Stimulated activated CD8-positive, alpha-beta memory T cell treated with anti-CD3 and anti-CD28 coated beads, Interleukin-12 subunit alpha, Interleukin-12 subunit beta, amount 100 ng/mL, for 4 hours (primary cell): ENCODE measurements around the gene ITFG1.
"Not testable (repeated sequence)": the region's sequence is repeated elsewhere in the genome, so short reads cannot be mapped to it uniquely, and the experiment has no call there.

Experiments
- DNase-seq: peaks from one replicate; pipeline ENCODE4 v3.0.0-alpha.2; 2020; ENCODE audit warnings: low read depth

ITFG1 gene

DNA sequence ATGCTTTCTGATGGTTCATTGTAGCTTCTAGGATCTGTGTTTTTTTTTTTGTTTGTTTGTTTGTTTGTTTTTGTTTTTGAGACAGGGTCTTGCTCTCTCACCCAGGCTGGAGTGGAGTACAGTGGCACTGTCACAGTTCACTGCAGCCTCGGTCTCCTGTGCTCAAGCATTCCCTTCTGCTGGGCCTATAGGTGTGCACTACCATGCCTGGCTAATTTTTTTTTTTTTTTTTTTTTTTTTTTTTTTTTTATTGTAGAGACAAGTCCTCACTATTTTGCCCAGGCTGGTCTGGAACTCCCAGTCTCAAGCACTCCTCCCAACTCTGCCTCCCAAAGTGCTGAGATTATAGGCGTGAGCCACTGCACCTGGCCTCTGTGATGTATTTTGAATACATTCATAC is 12.1 kb upstream of the ITFG1 start:
- DNase-seq = not testable (repeated sequence)

- no peak for DNase-seq
These were observed 9.9 kb upstream of the ITFG1 start for GRCh38 chr16:47470810-47471209.

DNA sequence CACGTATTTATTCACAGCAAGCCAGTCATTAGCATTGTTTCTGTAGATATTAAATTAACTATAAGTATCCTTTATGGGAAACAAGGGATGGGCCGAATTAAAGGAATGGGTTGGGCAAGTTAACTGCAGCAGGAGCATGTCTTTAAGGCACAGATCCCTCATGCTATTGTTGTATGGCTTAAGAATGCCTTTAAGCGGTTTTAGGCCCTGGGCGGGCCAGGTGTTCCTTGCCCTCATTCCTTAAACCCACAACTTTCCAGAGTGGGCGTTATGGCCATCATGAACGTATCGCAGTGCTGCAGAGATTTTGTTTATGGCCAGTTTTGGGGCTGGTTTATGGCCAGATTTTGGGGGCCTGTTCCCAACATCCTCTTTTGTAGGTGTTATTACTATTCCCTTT is 9.3 kb upstream of the ITFG1 start:
- no peak for DNase-seq

GRCh38 chr16:47469227-47469626 is 8.4 kb upstream of the ITFG1 start:
- no peak for DNase-seq

GRCh38 chr16:47468070-47468689 is 7.3 kb upstream of the ITFG1 start:
- DNase-seq = not testable (repeated sequence)

DNA sequence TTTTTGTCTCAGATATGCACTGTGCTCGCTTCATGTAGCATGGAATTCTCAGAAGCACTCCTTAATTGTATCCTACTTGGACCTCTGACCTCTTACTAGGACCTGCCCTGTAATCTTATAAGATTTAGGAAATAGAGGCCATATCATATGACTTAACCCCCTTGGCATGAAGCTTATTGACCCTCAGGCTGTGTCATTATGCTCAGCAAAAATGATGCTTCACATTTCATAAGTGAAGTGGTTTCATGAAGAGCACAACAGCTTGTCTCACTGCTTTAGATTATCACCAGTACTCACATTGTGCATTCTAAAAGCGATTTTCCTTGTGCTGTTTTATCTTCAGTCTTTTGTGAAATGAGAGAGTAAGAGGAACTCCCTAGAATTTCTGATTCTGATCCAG is 6.6 kb upstream of the ITFG1 start:
- no peak for DNase-seq

DNA sequence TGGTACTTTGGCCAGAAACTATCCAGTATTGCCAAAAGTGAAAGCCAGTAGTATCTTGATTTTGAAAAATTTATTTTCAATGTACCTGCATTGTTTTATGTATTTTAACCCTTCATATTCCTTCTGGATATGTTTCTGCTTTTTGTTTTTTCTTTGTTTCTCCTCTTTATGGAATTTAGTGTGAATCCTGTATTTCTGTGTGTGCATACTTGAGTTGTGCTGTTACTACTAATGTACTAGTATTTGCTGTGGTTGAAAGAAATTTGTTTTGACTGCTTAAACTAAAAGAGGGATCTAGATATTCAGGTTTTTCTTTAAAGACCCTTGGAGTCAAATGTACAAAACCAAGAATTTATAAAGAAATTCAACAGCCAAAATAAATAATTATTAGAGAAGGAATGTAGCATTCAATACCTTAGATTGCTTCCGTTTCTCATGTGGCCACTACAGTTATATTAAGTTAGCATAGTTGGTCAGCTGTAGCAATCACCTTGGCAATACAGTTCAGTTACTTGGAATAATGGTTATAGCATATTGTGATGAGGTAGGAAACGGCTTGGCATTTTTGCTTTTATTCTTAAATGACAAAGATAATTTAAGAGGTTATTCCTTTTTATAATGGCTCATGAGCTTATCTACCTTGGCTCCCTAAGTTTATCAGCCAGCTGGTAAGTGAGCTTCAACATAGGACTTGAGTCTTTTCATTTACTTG is 5.2 kb upstream of the ITFG1 start:
- DNase-seq = no peak

DNA sequence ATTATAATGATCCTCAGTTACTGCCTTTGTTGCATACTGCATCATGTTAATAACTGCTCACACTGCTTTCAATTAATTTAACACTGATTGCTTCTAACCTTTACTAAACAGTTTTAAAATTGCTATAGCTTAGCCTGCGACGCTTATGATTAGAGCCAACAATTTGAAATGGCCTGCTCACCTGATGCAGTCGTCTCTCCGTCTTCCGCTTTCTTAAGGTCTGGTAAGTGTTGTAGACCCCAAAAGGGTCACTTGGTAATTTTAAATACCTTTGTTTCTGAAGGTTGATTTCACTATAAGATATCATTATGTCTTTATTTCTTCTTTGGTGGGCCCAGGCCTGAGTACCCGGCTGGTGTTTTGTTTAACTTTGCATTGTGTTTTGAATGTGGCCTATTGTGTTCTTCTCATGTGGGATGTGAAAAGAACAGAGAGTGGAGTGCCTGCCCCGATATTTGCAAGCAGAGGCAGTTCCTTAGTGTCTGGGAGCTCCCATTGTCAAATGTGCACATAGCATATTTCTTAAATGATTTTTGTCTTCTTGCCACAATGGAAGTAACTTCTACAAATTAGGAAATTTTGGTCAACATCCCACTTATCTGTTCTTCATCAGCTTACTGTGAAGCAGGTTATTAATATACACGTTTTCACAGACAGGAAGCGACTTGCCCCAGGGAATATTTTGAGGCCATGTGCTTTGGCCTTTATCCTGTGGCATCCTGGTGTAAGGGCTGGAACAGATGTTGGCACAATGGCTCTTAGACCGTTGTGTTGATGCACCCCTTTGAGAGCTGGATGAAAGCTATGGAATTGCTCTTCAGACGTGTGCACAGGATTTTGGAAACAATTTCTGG is 3.1 kb upstream of the ITFG1 start:
- no peak for DNase-seq

GRCh38 chr16:47461598-47462266 is 869 bp upstream of the ITFG1 start:
- no peak for DNase-seq

DNA sequence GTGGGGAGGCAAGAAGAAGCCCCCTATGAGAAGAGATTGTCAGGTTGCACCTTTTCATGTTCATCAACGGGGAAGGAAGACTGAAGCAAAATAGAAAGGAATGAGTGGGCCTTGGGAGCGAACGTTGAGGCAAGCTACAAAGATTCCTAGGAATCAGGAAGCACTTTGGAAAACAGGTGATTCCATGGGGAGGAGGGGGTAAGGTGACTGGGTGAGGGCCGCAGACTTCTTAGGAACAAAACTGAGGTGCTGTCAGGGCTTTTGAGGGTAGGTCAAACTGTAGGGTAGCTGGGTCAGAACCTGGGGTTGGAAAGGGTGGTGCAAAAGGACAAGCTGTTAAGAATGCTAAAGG is 528 bp downstream of the ITFG1 start:
- no peak for DNase-seq

DNA sequence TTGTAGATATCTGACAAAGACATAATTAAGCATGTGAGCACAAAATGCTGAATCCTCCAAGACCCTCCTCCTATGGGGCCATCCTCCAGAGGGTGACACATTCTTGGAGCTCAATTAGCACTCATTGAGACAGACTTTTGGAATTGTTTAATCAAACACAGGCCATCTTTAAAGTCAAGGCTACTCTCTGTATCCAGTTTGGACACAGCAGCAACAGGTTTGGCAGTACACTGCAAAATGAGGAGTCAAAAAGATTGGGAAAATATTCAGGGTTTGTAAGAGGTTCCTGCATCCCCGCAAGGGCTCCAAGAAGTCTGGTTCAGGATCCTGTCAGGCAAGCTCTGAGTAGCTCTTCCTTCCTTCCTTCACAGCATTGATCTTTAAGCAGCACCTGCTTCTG is 1.3 kb downstream of the ITFG1 start:
- DNase-seq = no peak

DNA sequence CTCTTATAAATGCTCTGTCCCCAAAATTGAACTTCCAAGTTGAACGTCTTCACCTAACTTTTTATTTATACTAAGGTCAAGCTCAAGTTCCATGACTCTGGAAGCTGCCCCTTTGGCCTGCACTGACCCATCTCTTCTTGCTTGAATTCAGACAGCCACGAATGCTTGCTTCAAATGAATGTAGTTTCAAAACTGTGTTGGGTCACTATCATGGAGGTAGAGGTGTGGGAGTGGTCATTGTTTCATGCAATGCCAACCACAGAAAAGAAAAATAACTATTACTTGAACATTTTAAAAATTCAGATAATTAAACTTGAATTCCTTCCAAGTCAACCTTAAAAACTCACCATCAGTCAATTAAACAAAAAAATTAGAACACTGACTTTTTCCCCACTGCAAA is 2.5 kb downstream of the ITFG1 start:
- no peak for DNase-seq

DNA sequence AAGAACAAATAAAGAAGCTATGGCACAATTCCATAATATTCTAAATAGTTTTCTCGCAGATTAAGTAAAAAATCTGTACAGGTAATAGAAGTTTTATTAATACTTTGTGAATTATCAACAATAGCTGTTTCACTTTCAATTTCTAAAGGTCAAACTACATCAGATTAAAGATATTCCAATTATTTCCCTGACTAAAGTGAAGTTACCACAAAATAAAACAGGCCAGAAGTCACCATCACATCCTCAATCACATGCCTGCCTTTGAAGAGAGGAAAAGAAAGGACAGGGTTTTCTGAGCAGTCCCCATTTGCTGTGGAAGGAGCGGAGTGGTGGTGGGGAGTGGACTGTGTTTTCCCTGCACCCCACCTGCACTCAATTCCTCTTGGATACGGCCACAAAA is 11.1 kb downstream of the ITFG1 start:
- DNase-seq = no peak

DNA sequence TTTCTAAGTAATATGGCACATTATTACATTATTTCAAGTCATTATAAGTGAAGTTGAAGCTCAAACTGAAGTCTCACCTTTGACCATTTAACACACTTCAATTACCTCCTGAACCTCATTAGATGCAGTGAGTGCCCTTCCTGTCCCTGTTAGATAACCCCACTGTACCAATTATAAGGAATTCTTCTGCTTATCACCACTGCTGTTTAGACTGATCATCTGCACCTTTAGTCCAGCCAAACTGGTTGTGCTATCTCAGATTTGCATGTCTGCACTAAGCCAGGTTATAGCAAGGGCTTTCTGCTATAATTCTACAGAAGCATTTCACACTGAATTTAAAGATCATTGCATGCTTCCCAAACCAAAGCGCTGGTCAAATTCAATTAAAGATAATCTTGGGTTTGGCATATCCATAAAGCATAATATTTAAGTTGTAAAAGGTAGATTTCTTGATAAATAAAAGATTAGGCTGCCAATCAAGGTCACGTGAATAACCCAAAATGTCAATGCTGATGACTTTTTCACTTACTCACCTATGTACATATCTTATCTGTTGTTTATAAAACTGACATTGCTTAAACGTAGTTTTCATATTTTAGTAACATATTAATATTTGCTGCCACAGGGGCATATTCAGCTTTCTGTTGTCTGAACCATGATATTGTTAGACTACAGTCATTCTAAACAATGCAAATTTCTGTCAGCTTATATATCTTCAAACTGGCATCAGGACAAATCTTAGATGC is 11.9 kb downstream of the ITFG1 start:
- no peak for DNase-seq

DNA sequence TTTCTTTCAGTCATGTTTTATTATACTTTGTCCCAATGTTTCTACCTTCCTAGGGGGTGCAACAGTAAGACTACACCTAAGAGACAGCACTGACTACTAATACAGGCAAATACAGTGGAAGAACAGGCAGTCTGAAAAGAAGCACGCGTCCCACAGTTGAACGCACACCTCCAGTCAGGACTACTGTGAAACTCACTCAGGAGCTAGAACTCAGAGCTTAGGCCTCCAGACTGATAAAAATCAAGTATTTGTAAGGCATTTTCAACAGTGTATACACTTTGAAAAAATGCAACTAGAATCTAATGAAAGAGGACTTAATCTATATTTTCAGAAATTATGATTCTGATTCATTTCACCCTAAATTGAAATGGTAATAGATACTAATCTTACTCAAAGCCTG is 14.4 kb downstream of the ITFG1 start:
- DNase-seq = no peak

DNA sequence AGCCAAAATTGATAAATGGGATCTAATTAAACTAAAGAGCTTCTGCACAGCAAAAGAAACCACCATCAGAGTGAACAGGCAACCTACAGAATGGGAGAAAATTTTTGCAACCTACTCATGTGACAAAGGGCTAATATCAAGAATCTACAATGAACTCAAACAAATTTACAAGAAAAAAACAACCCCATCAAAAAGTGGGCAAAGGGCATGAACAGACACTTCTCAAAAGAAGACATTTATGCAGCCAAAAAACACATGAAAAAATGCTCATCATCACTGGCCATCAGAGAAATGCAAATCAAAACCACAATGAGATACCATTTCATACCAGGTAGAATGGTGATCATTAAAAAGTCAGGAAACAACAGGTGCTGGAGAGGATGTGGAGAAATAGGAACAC is 18.0 kb downstream of the ITFG1 start:
- not testable (repeated sequence) for DNase-seq

DNA sequence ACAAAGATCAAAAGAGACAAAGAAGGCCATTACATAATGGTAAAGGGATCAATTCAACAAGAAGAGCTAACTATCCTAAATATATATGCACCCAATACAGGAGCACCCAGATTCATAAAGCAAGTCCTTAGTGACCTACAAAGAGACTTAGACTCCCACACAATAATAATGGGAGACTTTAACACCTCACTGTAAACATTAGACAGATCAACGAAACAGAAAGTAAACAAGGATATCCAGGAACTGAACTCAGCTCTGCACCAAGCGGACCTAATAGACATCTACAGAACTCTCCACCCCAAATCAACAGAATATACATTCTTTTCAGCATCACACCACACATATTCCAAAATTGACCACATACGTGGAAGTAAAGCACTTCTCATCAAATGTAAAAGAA is 20.8 kb downstream of the ITFG1 start:
- not testable (repeated sequence) for DNase-seq

GRCh38 chr16:47434274-47434673 is 26.6 kb downstream of the ITFG1 start:
- DNase-seq = not testable (repeated sequence)

- DNase-seq = no peak
These were observed 28.9 kb downstream of the ITFG1 start for GRCh38 chr16:47431960-47432359.

DNA sequence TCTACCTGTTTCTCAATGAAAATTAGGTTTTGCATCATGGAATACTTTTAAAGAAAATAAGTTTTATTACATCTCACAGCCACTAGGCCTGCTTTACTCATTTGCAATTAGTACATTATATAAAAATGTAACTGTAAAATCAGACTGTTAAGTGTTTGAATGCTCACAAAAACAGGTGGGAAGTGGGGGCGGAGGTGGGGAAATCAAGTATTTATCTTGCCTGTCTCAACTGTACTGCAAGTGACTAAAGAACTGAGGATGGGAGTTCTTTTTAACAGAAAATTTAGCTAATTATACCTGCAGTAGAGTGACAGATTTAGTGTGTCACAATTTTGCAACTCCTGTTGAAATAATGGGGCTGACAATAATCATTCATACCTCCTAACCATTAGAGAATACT is 34.1 kb downstream of the ITFG1 start:
- DNase-seq = no peak

DNA sequence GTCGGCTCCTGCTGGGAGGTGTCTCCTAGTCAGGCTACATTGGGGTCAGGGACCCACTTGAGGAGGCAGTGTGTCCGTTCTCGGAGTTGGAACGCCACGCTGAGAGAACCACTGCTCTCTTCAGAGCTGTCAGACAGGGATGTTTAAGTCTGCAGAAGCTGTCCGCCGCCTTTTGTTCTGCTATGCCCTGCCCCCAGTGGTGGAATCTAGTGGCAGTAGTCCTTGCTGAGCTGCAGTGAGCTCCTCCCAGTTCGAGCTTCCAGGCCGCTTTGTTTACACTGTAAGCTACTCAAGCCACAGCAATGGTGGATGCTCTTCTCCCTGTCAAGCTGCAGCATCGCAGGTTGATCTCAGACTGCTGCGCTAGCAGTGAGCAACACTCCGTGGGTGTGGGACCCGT is 36.0 kb downstream of the ITFG1 start:
- no peak for DNase-seq

- no peak for DNase-seq
These were observed 44.0 kb downstream of the ITFG1 start for GRCh38 chr16:47416869-47417268.
